Colonic mucosa (tissue), 4 donors: ENCODE results near the gene CLDND2. TPM values are rescaled to one million over a fixed set of nuclear protein-coding genes. Genes with fewer than 3 reads are reported as not detected.

Experiments
- DNase-seq: peaks from one replicate; pipeline ENCODE4 v3.0.0-alpha.2; 2020
- H3K27ac ChIP-seq: fragments of 200-600 bp; one replicate; pipeline ENCODE4 v1.8.0; 2021
- H3K27me3 ChIP-seq: fragments of 200-600 bp; one replicate; pipeline ENCODE4 v1.8.0; 2021
- H3K36me3 ChIP-seq: fragments of 200-600 bp; one replicate; pipeline ENCODE4 v1.8.0; 2021
- H3K4me1 ChIP-seq: fragments of 200-600 bp; one replicate; pipeline ENCODE4 v1.8.0; 2021; ENCODE audit warnings: mild to moderate bottlenecking
- H3K4me3 ChIP-seq: fragments of 200-600 bp; one replicate; pipeline ENCODE4 v1.8.0; 2021
- H3K9ac ChIP-seq, 2 donors: one replicate each; pipeline ENCODE4 v1.7.0; 2013; ENCODE audit warnings: control low read depth in 2 of 2, low read depth in 2 of 2, low read length in 2 of 2
- H3K9me3 ChIP-seq: fragments of 200-600 bp; one replicate; pipeline ENCODE4 v1.8.0; 2021
- CTCF ChIP-seq: fragments of 200-600 bp; IDR thresholded peaks from one replicate; pipeline ENCODE4 v1.8.0; 2022; ENCODE audit warnings: antibody characterized with exemption, mild to moderate bottlenecking
- intact Hi-C: fragments of 100-400 bp; cut with DNase I; formaldehyde crosslinking; loops from one replicate; pipeline ENCODE4 v1.14.1; 2022
- total RNA-seq, 2 donors: library from RNA; stranded (reverse); fragmentation: NEBNext Ultra II Directional in 1 of 2; extraction: Animal tissue kit (Norgen Biotek cat#: 25700) in 1 of 2; gene quantifications; one replicate each; pipeline ENCODE4 v1.2.1, GENCODE V29; 2021
- donor health status: healthy.
- donor health status: DM: no; HTN: no; CAD: no.
- donor health status: DM: no; HTN: no; CAD: no.

CLDND2 gene
- total RNA-seq, 2 donors from 2014 or later, result 2.9 TPM; not detected in 1

DNA sequence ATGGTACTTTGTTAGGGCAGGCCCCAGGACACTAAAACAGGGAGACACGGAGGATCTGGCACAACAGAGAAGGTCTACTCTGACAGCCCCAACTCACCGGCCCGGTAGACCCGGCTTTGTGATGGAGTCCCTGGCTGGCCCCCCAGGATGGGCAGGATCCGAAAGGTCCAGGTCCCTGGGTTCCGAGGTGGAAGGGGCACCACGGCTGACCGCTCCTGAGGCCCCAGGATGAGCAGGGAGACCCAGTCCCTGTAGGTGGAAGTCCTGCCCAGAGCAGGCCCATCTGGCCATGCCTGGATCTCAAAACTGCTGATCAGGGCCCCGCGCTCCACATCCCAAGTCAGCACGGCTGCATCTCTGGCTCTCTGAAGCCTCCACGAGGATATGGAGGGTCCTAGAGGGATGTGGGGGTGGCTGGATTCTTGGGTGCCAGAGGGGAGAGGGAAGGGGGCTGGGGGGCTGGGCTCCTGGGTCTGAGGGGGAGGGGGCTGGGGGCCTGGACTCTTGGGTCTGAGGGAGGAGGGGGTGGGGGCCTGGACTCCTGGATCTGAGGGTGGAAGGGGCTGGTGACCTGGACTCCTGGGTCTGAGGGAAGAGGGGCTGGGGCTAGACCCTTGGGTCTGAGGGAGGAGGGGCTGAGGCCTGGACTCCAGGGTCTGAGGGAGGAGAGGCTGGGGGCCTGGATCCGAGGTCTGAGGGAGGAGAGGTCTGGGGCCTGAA, 31.5 kb downstream of the CLDND2 start:
- Histone ChIP-seq H3K27me3 (no peaks in the 10 kb centered on the region), H3K9ac (no peak overlapping the region), H3K36me3 (no peaks in the 10 kb centered on the region), H3K9me3 (no peaks in the 10 kb centered on the region), H3K4me3 (no peak overlapping the region), H3K4me1 (peaks cover 4% of the 10 kb centered on the region), H3K27ac (no peak overlapping the region)
- no peak for TF ChIP-seq CTCF
- no peak for DNase-seq
- intact Hi-C loops, result loop anchor here (5.0 kb wide), 1 partner anchor 70 kb away; no protein-coding TSS in a partner anchor

DNA sequence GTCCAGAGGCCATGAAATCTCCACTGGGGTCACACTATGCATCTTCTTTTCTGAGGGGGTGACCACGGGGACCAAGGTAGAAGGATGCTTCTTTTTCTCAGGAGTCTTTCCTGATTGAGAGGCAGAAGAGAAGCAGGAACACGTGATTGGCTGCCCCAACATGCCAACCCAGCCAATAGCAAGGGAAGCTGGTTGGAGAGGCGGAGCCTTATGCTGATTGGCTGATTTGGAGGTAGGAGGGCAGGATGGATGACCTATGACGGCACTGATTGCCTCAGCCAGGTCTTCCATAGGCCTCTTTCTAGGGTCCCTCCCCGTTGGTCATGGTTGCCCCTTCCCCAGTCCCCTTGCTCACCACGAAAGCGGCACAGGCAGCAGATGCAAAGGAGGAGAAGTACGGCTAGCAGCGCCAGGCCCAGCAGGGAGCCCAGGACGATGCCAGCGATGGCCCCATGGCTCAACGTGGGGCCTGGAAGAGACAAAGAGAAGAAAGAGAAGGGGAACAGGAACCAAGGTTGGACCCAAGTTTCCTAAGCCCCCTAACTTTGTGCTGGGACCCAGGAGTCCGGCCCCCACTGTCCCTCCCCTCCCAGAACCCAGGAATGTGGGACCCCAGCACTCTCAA, 34.9 kb downstream of the CLDND2 start:
- Histone ChIP-seq H3K27me3 (no peaks in the 10 kb centered on the region), H3K9me3 (no peaks in the 10 kb centered on the region), H3K9ac (no peak overlapping the region), H3K4me1 (no peaks in the 10 kb centered on the region), H3K4me3 (no peak overlapping the region), H3K36me3 (no peaks in the 10 kb centered on the region), H3K27ac (no peak overlapping the region)
- intact Hi-C loops, result no loop called here
- no peak for TF ChIP-seq CTCF
- DNase-seq, result no peak

DNA sequence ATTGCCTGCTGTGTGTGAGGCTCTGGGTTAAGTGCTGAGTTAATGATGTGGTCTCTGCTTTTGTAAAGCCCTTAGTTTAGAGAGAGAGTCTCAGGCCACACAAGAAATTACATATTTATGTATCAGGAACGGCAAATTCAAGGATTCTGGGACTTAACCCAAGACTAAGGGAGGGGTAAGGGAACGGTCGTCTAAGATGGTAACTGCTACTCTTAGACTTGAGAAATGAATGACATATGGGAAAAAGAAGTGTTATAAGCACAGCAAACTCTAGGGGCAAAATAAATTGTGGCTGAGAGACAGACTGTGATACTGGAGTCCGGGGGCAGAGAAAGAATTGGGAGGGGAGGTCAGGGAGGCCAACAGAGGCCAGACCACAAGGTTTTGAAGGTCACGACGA, 37.1 kb downstream of the CLDND2 start:
- intact Hi-C loops, result no loop called here
- DNase-seq, result no peak
- no peak overlapping the region for H3K4me3 ChIP-seq
- H3K9ac ChIP-seq, result no peak overlapping the region
- H3K27me3 ChIP-seq, result peaks cover 16% of the 10 kb centered on the region
- H3K4me1 ChIP-seq, result no peaks in the 10 kb centered on the region
- no peak overlapping the region for H3K27ac ChIP-seq
- H3K9me3 ChIP-seq, result no peaks in the 10 kb centered on the region
- no peak for TF ChIP-seq CTCF
- no peaks in the 10 kb centered on the region for H3K36me3 ChIP-seq

- H3K27me3 ChIP-seq, result peaks cover 16% of the 10 kb centered on the region
- intact Hi-C loops, result no loop called here
Observed at GRCh38 chr19:51331193-51331592, 37.6 kb downstream of the CLDND2 start.

GRCh38 chr19:51330366-51330765, 38.4 kb downstream of the CLDND2 start:
- no peak for TF ChIP-seq CTCF
- Histone ChIP-seq H3K4me3 (no peak overlapping the region), H3K27me3 (peaks cover 16% of the 10 kb centered on the region), H3K4me1 (no peaks in the 10 kb centered on the region), H3K9me3 (no peaks in the 10 kb centered on the region), H3K36me3 (no peaks in the 10 kb centered on the region), H3K27ac (no peak overlapping the region), H3K9ac (no peak overlapping the region)
- DNase-seq, result no peak
- intact Hi-C loops, result no loop called here

More at GRCh38 chr19:51331193-51331592, 37.6 kb downstream of the CLDND2 start:
- Histone ChIP-seq H3K27ac (no peak overlapping the region), H3K36me3 (no peaks in the 10 kb centered on the region), H3K4me3 (no peak overlapping the region), H3K9me3 (no peaks in the 10 kb centered on the region), H3K4me1 (no peaks in the 10 kb centered on the region), H3K9ac (no peak overlapping the region)
- no peak for TF ChIP-seq CTCF
- no peak for DNase-seq
